Retina (tissue), 1 donor: ENCODE results near the gene MARCHF10.
"Not testable (repeated sequence)": the region's sequence is repeated elsewhere in the genome, so short reads cannot be mapped to it uniquely, and the experiment has no call there.

Source experiments
- DNase-seq: peaks from one replicate; pipeline ENCODE4 v3.0.0-alpha.2; 2016

MARCHF10 gene

DNA sequence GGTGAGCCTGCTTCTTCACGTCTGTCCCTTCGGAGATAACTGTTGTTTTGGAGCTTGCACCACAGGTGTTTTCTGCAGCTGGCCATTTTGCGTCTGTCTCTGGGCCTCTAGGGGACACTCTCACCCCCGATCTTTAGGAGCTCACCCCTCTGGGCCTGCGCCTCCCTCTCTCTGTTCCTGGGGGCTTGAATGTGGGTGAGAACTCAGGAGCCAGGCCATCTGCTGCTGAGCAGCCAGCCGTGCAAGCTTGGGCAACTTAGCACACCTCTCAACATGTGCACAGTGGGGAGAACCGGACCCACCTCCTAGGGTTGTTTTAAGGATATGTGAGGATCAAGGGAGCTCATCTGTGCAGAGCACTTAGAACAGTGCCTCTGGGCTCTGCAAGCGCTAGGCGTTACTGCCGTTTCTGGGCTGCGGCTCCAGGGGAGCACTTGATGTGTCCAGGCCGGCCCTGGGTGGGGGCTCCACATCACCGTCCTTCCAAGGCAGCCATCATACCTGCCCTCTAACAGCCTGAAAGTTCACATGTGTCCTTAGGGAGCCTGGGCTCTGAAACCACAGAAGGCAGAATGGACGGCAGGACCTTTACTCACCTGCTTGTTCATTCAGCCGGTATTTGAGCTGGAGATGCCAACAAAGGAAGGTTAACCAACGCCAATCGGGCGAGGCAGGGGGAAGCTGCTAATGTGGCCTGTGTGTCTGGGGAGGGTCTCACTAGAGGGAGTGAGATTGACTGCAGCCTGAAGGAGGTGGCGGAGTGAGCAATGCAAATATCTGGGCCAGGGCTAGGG is 114.3 kb downstream of the MARCHF10 start:
- peak; percentile 31 for DNase-seq

DNA sequence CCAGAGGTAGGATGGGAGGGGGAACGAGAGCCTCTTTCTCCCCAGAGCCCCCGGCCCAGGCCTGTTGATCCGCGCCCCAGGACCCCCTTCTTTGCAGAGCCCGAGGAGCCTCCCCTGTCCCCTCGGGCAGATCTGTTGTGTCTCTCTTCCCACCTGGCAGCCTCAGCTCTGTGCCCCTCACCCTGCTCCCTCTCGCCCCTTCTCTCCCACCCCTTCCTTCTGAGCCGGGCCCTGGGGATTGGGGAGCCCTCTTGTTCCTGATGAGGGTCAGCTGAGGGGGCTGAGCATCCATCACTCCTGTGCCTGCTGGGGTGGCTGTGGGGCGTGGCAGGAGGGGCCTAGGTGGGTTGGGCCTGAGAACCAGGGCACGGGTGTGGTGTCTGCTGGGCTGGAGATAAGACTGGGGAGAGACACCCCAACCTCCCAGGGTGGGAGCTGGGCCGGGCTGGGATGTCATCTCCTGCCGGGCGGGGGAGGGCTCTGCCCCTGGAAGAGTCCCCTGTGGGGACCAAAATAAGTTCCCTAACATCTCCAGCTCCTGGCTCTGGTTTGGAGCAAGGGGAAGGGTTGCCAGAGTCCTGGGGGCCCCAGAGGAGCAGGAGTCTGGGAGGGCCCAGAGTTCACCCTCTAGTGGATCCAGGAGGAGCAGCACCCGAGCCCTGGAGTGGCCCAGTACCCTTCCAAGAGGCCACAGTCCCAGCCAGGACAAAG is 115.2 kb downstream of the MARCHF10 start:
- DNase-seq = no peak

DNA sequence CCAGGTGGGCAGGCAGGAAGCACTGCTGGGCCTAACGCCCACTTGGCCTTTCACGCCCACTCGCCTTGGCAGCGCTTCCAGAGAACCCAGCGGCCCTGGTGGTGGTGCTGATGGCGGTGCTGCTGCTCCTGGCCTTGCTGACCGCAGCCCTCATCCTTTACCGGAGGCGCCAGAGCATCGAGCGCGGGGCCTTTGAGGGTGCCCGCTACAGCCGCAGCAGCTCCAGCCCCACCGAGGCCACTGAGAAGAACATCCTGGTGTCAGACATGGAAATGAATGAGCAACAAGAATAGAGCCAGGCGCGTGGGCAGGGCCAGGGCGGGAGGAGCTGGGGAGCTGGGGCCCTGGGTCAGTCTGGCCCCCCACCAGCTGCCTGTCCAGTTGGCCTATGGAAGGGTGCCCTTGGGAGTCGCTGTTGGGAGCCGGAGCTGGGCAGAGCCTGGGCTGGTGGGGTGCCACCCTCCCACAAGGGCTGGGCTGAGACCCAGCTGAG is 115.9 kb downstream of the MARCHF10 start:
- no peak for DNase-seq

DNA sequence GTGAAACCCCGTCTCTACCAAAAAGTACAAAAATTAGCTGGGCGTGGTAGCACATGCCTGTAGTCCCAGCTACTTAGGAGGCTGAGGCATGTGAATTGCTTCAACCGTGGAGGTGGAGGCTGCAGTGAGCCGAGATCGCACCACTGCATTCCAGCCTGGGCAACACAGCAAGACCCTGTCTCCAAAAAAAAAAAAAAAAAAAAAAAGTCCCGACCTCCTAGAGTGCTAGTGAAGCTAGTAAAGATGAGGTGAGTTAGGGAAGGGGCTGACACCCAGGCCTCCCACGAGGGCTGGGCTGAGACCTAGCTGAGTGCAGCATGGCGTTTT is 116.6 kb downstream of the MARCHF10 start:
- DNase-seq = not testable (repeated sequence)

DNA sequence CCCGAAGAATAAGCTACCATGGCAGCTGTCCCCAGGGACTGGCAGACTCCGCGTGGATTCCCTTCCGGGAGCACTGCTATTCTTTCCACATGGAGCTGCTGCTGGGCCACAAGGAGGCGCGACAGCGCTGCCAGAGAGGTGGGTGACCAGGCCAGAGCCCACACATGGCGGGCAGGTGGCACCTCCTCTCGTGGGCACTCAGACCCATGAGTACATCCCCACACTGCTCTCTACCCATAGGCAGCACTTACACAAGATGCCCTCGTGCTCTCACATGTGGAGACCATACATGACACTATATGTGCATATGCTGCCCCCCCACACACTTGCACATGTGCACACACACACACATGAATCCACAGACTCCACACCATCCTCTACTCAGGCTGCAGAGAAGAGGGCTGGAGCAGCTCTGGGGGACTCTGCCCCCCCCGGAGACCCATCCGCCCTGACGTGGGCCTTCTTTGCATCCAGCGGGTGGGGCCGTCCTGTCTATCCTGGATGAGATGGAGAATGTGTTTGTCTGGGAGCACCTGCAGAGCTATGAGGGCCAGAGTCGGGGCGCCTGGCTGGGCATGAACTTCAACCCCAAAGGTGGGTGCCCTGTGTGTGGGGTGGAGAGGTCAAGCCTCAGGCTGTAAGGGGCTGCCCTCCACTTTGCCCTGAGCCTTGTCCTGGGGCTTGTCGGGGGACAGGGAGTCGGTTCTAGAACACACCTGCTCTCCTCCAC is 117.8 kb downstream of the MARCHF10 start:
- DNase-seq = no peak

DNA sequence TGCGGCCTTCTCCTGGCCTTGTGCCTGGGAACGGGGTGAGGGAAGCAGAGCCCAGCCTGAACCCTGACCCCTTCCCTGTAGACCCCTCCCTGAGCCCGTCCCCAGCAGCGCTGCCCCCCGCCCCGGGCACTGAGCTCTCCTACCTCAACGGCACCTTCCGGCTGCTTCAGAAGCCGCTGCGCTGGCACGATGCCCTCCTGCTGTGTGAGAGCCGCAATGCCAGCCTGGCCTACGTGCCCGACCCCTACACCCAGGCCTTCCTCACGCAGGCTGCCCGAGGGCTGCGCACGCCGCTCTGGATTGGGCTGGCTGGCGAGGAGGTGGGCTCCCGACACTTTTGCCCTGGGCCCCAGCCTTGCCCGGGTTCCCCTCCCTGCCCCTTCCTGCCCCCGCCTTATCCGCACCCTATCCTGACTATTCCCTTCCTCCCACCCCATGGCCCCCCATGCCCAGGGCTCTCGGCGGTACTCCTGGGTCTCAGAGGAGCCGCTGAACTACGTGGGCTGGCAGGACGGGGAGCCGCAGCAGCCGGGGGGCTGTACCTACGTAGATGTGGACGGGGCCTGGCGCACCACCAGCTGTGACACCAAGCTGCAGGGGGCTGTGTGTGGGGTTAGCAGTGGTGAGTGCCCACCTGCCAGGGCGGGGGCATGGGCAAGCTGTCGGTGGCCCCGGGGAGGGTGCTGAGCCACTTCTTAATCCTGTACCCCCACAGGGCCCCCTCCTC is 118.5 kb downstream of the MARCHF10 start:
- DNase-seq = no peak

DNA sequence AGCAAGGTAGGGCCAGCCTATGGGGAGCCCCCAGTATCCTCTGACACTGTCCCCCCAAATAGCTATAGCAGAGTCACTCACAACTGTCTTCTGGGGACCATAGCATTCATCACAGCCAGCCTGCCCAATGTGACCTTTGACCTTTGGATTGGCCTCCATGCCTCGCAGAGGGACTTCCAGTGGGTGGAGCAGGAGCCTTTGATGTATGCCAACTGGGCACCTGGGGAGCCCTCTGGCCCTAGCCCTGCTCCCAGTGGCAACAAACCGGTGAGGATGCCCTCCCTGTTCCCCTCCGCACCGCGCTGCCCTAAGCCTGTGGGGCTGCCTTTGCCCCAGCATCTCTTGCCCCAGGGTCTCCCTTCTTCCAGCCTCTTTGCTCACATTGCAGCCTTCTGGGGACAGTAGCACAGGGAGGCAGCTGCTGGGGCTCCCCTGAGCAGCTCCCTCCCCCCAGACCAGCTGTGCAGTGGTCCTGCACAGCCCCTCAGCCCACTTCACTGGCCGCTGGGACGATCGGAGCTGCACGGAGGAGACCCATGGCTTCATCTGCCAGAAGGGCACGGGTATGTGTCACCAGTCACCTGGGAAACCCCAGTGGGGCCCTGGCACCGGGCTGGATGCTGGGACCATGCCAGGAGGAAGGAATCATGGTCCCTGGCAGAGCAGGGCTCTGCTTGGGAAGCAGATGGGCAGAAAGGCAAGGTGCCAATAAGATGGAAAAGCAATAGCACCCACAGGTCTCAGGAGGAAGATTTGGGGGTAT is 119.5 kb downstream of the MARCHF10 start:
- no peak for DNase-seq

DNA sequence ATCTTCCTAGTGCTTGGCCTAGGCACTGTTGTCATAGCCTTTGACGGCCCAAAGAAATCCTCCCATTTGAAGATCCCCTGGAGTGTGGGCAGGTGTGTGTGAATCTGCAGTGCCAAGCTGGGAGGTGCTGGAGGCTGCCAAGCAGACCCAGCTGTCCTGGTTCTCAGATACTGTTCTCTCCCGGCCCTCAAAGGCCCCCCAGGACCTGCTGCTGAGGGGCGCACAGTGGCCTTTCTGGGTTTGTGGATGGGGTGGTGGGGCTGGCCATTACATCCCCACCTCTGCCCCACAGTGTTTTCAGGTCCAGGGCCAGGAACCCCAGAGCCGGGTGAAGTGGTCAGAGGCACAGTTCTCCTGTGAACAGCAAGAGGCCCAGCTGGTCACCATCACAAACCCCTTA is 120.1 kb downstream of the MARCHF10 start:
- DNase-seq = no peak

DNA sequence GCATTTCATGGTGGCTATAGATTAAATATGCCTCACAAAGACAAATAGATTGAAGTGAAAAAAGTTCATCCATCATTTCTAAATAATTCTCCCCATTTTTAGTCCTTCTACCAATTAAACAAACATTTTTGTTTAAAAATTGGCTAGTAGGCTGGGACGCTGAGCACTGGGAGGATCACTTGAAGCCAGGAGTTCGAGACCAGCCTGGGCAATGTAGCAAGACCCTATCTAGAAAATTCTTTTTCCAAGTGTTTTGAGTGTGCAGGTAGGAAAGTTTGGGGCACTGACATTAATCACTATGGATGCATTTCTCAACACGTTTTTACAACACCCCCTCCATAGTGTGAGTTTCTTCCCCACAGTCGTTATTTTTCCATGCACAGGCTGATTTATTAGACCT is 123.9 kb downstream of the MARCHF10 start:
- DNase-seq = no peak

DNA sequence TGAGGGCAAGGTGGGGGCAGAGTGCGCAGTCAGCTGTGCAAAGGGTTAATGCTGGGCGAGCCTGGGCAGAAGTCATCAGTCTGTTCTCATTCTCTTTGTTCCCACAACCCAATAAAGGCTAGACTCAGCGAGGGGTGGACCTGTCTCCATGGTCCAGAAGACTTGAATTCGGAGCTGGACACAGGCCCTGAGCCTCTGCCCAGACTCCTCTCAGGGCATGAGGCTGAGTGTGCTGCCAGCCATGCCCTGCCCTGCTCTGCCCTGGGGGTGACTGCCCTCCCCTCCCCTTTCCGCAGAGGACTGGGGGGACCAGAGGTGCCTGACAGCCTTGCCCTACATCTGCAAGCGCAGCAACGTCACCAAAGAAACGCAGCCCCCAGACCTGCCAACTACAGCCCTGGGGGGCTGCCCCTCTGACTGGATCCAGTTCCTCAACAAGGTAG is 126.2 kb downstream of the MARCHF10 start:
- no peak for DNase-seq

DNA sequence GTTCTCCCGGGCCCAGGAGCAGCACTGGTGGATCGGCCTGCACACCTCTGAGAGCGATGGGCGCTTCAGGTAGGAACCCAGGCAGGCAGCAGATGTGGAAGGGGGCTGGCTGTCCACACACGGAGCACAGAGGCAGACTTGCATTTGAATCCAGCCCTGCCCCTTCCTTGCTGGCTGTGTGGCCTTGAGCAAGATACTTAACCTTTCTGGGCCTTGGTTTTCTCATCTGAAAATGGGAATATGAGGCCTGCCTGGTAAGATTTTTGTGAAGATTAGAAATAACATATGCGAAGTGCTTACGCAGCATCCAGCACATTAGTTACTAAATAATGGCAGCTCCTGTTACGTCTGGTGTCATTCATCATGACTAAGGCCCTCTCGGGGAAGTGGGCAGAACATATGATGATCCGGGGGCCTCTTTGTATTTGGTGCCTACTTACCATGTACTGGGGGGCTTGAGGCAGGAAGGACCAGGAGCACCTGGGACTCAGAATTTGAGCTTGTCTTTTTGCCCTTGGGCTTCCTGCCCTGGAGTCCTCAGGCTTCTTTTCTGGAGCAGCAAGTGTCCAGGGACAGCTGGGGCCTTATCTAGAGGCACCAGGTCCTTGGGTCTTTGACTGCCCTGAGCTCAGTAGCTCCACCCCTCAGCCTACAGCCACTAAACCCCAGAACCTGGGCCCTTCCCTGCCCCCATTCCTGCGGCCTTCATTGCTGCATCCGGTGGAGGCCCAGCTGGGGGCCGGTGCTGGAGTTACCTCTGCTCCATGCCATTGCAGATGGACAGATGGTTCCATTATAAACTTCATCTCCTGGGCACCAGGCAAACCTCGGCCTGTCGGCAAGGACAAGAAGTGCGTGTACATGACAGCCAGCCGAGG is 126.8 kb downstream of the MARCHF10 start:
- DNase-seq = no peak

DNA sequence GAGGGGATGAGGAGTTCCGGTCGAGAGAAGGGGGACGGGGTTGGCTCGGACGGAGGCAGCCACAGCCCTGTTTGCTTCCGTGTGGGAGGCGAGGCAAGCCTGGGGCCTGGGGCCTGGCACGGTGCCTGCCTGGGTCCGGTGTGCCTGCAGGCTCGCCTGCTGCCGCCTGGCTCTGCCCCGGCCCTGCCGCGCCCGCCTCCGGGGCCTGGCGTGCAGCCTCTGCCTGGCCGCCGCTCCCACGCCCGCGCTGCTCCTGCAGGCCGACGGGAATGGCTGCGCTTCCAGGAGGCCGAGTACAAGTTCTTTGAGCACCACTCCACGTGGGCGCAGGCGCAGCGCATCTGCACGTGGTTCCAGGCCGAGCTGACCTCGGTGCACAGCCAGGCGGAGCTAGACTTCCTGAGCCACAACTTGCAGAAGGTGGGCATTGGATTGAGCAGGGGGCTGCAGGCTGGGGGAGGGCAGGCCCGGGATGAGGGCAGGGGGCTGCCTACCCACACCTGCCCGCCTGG is 127.5 kb downstream of the MARCHF10 start:
- no peak for DNase-seq

DNA sequence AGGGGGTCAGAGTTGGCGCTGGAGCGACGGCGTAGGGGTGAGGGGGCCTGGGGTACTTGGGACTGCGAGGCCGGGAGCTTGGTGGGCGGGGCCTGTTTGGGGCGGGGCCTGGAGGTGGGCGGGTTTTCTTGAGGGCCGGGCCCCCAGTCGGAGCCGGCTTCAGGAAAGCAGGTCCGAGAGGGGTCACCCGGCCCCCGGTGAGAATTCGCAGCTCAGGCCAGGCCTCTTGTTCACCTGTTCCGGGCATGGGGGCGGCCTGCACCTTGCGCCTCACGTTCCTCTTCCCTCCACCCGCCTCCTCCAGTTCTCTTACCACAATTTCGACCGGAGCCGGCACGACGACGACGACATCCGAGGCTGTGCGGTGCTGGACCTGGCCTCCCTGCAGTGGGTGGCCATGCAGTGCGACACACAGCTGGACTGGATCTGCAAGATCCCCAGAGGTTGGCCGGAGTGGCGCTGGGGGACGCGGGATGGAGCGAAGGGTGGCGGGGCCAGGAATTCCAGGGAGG is 128.2 kb downstream of the MARCHF10 start:
- DNase-seq = no peak

DNA sequence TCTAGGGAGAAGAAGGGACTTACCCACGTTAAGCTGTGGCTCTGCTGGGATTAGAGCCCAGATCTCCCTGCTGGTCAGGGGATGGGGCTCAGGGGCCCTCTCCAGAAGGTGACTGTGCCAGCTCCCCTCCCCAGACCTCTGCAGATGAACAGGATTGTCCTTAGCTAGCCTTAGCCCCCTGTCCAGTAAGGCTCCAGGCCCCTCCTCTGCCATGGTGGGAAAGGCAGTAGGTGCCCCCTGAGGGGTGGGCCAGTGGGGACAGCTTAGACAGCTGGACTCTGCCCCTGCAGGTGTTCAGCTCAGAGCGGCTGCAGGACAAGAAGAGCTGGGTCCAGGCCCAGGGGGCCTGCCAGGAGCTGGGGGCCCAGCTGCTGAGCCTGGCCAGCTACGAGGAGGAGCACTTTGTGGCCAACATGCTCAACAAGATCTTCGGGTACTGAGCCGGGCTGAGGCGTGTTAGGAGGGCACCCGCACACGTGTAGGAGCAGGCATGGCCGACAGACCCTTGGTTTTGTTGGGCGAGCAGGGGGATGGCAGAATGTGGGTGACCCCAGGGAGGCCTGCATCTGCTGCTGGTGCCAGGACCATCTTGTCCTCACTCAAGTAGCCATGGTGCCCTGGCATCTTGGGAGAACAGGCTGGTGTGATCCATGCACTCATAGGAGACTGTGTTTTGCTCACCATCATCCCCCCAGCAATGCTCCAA is 129.7 kb downstream of the MARCHF10 start:
- DNase-seq = no peak

DNA sequence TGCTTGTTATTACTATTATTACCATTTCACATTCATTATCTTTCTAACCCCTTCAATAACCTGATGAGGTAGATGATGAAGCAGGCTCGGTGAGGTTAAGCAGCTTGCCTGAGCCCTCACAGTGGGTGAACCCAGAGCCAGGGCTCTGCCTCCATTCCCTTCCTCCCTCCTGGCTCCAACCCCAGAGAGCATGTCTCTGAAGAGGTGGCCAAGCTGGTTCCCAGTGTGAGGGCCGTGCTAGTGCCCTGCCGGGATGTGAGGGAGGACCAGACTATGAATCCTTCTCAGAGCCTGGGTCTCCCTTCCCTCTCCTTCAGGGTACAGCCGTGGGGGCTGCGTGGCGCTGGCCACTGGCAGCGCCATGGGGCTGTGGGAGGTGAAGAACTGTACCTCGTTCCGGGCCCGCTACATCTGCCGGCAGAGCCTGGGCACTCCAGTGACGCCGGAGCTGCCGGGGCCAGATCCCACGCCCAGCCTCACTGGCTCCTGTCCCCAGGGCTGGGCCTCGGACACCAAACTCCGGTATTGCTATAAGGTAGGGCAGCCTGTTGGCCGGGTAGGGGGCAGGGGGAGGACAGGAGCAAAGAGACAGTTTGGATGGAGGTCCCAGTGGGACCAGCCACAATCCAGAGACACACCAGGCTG is 131.0 kb downstream of the MARCHF10 start:
- DNase-seq = no peak

DNA sequence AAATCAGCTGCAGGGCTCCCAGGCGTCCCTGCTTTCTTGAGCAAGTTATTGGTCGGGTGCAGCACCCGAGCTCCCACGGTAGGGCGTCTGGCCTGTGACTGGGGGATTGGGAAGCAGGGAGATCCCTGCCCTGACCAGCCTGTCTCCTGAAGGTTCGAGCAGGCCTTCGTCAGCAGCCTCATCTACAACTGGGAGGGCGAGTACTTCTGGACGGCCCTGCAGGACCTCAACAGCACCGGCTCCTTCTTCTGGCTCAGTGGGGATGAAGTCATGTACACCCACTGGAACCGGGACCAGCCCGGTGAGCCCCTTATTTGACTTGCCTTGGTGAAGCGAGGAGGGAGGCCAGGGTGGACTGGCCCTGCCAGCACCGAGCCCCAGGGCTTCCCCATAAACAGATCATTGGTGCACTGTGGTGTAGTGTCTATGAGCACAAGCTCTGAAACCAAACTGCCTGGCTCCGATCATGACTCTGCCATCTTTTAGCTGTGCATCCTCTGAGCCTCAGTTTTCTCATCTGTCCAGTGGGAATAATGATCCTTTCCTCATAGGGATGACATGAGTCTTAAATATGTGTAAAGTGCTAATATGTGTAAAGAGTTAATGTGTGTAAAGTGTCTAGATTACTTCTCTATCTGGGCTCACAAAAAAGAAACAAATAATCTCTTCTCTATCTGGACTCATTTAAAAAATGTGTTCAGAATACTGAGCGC is 131.7 kb downstream of the MARCHF10 start:
- no peak for DNase-seq

DNA sequence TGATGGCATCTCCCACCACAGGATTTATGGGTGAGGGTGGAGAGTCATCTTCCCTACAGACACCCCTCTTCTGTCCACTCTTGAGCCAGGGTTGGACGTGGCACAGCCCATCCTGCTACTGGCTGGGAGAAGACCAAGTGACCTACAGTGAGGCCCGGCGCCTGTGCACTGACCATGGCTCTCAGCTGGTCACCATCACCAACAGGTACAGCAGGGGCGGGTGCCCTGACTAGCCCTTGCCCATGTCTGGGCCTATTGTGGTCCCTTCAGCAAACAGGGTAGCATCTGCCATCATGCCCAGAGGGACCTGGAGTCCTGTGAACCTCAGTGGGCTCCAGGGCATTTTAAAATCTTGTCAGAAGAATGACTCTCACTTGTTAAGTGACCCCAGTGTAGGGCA is 132.4 kb downstream of the MARCHF10 start:
- DNase-seq = no peak

DNA sequence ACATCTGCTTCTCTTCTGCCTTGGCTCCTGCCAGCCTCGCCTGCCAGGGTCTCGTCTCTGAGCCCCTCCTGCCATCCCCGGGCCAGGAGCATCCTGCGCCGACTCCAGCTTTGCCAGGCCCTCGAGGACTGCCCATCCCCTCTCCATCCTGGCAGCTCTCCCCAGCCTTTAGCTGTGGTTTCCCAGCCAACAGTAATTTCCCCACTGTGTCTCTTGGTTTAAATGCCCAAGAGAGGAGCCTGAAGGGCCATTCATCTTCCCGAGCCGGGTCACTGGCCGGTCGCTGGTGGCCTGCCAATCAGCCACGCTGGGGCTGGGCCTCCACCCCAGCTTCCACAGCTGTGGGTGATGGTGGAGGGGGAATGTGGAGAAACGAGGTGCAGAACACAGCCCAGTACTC is 132.9 kb downstream of the MARCHF10 start:
- no peak for DNase-seq

DNA sequence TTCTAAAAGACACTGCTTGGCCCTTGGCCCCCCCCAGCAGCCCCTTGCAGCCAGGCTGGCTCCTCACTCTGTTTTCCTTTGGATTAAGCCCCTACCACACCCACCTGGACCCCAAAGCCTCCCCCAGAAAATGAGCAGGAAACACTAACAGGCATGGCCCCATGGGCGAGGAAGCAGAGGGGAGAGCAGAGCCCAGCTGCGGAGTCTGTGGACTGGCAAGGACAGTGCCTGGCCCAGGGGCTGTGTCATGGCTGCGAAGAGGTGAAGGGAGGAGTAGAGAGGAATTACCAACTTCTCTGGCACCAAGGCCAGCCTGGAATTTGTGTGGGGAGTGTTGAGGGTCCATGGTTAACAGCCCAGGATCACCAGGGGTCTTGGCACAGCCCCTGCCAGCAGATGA is 133.3 kb downstream of the MARCHF10 start:
- no peak for DNase-seq
